ENCODE results near the gene LTBP1.
"Not testable (repeated sequence)": the region's sequence is repeated elsewhere in the genome, so short reads cannot be mapped to it uniquely, and the experiment has no call there.

LTBP1 gene

GRCh38 chr2:33388996-33389395 is 442.2 kb downstream of the LTBP1 start:
- no peak for DNase-seq (ENCODE audit: low read depth, low spot score)
- in situ Hi-C loops (cut with HindIII; ENCODE audit: low sequenced_read_pairs) = no loop called here
- no peak for TF ChIP-seq CTCF (IDR thresholded peaks at IDR 0.05; ENCODE audit: low read depth, low read length)
- H3K4me3 ChIP-seq (ENCODE audit: low read depth, low read length) = no peak overlapping the region

- H3K4me3 ChIP-seq (ENCODE audit: low read depth, low read length); DNase-seq (ENCODE audit: low read depth, low spot score); in situ Hi-C loops (cut with HindIII; ENCODE audit: low sequenced_read_pairs): not testable (repeated sequence)
These were observed 442.9 kb downstream of the LTBP1 start for GRCh38 chr2:33389695-33390094.

- H3K4me3 ChIP-seq (ENCODE audit: low read depth, low read length) = no peak overlapping the region
- DNase-seq (ENCODE audit: low read depth, low spot score) = no peak
- in situ Hi-C loops (cut with HindIII; ENCODE audit: low sequenced_read_pairs) = no loop called here
- TF ChIP-seq CTCF (IDR thresholded peaks at IDR 0.05; ENCODE audit: low read depth, low read length) = no peak
These were observed 444.9 kb downstream of the LTBP1 start for GRCh38 chr2:33391529-33392255.

- no peak for DNase-seq (ENCODE audit: low read depth, low spot score)
- in situ Hi-C loops (cut with HindIII; ENCODE audit: low sequenced_read_pairs) = no loop called here
- no peak overlapping the region for H3K4me3 ChIP-seq (ENCODE audit: low read depth, low read length)
- TF ChIP-seq CTCF (IDR thresholded peaks at IDR 0.05; ENCODE audit: low read depth, low read length) = no peak
These were observed 445.6 kb downstream of the LTBP1 start for GRCh38 chr2:33392366-33392765.

GRCh38 chr2:33395034-33395433 is 448.3 kb downstream of the LTBP1 start:
- in situ Hi-C loops (cut with HindIII; ENCODE audit: low sequenced_read_pairs) = no loop called here
- DNase-seq (ENCODE audit: low read depth, low spot score) = no peak
- H3K4me3 ChIP-seq (ENCODE audit: low read depth, low read length) = no peak overlapping the region
- no peak for TF ChIP-seq CTCF (IDR thresholded peaks at IDR 0.05; ENCODE audit: low read depth, low read length)

- in situ Hi-C loops (cut with HindIII; ENCODE audit: low sequenced_read_pairs) = no loop called here
These were observed 449.0 kb downstream of the LTBP1 start for GRCh38 chr2:33395655-33396249.

More at GRCh38 chr2:33395655-33396249, 449.0 kb downstream of the LTBP1 start:
- peak; percentile 72 for TF ChIP-seq CTCF (IDR thresholded peaks at IDR 0.05; ENCODE audit: low read depth, low read length)
- no peak overlapping the region for H3K4me3 ChIP-seq (ENCODE audit: low read depth, low read length)
- DNase-seq (ENCODE audit: low read depth, low spot score) = peak; percentile 62

Data from astrocyte of the spinal cord (primary cell).